Activated CD8-positive, alpha-beta memory T cell treated with anti-CD3 and anti-CD28 coated beads for 24 hours (primary cell): ENCODE measurements around the gene MID2.
"Not testable (repeated sequence)": the region's sequence is repeated elsewhere in the genome, so short reads cannot be mapped to it uniquely, and the experiment has no call there.

Source experiments
- DNase-seq: peaks from one replicate; pipeline ENCODE4 v3.0.0-alpha.2; 2020

Gene MID2

DNA sequence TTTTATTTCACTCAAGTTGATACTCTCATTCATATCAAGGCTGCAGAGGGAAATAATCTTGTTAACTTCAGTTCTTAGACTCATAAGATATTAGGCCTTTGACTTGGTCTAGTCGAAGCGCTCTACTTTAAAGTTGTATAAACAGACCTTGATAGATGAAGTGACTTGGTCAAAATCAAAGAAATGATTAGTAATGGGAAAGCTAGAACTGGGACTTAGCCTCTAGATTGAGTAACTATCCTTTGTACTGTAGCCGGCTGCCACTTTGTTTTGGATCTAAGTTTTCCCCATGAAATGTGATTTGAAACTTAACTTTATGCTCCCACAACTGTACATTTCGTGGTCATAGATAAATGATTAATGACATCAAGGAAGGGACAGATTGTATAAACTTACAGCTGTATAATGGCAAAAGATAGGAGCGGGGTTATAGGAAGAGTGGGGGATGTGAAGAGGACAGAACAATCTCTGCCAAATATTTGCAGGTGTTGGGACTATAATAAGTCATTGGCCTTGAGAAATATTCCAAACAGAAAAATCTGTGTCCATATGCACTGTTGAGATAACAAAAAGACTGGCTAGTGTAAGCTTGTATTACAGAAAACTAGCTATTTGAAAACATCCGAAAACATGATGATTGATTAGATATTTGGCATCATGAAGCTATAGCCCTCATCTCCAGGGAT lies 17.2 kb downstream of the MID2 start:
- DNase-seq: no peak

DNA sequence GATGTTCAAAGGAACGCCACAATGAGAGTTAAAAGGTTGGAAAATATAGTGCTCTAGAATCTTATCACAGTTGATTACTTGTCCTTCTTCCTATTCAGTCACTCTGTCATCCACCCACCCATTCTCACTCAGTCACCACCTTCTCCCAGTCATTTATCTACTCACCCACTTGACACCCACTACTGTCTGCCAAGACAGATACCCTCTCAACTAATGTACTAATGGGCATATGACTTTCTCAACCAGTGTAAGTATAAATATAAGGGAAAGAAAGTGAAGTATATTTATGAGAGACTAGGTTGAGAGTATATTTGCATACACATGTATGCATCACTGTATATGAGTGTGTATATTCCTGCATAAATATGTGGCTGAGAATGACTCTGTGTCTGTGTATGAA lies 20.0 kb downstream of the MID2 start:
- no peak for DNase-seq

DNA sequence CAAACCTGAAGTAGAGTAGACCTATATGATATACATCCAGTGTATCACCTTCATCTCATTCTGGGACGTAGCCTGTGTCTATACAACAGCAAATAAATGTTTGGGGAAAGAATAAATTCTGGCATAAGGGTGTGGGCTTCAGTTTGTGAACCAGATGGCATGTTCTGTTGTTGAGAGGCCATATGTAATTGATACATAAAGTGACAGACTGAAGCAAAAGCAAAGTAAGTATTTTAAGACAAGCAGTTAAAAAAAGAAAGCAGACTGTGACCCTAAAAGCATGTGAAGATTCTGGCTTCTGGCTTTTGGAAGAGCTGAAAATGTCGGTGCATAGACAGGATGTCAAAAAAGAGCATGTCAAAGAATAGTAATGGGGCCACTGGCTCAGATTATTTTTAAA lies 22.9 kb downstream of the MID2 start:
- DNase-seq: no peak

DNA sequence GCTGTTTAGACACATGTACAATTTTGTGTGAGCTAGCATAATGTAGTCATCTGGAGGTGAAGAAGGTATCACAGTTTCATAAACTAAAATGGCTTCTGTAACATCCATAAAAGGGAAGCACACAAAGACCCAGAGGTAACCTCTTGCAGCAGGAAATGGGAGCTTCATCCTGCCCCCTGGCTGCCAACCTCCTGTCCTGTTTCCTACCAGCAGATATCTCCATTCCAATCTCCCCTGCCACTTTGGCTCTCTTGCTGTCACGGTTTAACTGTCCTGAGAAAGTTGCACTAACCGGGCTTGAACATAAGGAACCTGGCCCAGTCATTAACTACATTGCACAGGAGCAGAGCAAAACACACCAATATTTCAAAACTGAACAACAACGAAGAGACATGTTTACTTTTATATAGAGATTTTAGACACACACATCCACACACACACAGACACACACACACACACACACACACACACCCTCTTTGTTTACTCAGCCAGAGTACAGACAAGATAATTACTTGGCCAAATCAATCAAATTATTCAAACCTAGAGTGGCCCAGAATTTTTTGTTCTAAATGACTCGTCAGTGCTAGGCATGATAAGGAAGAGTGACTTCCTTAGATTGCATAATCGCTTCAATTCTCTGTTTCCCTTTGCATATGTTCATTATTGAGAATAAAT lies 24.2 kb downstream of the MID2 start:
- DNase-seq: no peak

DNA sequence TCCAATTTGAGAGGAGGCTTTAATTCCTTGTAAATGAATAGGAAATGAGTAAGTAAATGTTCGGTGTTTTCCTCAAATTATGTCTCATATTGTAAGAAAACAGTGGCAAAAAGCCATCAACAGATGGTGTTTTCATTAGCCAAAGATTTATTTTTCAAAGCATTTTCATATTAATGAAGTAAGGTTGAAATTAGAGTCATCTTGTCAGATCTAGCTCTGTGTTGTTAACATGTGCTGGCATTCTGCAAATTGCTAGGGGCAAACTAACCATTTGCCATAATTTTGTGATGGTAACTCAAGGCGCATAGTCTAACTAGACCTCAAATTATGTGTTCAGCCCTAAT lies 24.7 kb downstream of the MID2 start:
- DNase-seq: no peak

DNA sequence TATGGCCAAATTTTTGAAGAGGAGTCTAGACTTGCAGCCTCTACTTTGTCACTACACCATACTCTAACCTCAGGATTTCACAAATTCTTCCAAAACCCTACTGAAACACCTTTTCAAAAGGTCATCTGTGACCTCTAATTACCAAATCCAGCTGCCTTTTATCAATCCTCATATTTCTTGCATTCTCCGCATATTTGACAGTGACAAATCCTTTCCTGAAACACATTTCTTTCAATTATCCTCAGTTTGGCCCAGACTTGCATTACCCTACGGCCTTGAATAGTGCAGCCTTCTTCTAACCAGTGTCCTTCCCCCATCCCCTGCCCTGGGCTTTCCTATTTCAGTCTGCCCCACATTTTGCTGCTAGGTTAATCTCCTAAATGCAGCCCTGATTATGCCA lies 25.5 kb downstream of the MID2 start:
- no peak for DNase-seq

DNA sequence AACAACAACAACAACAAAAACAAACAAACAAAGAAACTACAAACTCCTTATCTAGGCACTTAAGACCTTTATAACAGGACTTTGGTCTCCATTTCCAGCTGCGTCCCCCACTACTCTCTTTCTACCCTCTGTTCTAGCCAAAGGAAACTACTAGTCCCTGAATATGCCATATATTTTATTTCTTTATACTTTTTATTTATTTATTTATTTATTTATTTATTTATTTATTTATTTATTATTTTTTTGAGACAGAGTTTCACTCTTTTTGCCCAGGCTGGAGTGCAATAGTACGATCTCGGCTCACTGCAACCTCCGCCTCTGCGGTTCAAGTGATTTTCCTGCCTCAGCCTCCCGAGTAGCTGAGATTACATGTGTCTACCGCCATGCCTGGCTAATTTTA lies 26.0 kb downstream of the MID2 start:
- not testable (repeated sequence) for DNase-seq

DNA sequence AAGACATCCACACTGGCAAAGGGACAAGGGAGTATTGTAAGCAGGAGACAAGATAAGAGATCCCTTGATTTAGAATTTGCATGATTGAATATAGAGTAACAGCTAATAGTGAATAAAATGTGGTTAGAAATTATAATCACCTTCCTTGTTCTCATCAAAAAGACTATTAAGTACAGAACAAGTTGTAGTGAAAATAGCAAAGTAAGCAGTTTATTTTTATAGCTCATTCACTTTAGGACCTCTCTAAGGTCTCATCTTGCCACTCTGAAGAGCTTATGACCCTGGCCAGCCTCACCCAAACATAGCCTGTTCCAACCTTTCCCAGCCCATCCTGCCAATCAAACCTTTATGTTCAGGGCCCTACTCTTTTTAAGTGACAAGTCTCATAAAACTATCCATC lies 30.6 kb downstream of the MID2 start:
- DNase-seq: no peak

DNA sequence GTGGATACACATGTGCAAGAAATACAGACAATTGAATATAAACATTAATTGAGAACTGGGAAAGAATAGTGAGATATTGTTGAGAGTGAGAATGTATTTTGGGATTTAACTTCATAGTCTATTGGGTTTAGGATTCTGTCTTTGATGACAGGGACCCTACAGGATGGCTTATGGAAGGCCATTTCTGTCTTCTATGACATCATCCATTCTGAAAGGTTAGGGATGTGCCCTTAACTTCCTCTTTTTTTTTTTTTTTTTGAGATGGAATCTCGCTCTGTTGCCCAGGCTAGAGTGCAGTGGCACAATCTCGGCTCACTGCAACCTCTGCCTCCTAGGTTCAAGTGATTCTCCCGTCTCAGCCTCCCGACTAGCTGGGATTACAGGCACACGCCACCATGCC lies 31.4 kb downstream of the MID2 start:
- DNase-seq: not testable (repeated sequence)

DNA sequence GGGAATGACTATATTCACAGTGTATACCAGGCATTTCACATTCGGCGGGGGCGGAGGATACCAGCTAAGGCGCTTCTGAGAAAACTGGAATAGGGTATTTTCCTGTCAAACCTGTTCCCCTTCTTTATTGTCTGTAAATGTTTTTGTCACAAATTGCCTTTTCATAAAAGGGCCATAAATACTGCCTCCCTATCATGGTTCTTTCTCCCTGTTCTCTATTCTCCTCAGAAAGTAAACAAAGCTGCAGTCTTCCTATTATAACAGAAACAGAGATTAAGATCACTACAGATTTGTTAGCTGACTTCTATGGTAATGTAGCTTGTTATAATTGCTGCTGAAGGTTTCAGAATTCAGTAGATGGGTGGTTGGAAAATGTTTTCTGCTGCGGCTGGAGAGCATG lies 32.2 kb downstream of the MID2 start:
- no peak for DNase-seq

DNA sequence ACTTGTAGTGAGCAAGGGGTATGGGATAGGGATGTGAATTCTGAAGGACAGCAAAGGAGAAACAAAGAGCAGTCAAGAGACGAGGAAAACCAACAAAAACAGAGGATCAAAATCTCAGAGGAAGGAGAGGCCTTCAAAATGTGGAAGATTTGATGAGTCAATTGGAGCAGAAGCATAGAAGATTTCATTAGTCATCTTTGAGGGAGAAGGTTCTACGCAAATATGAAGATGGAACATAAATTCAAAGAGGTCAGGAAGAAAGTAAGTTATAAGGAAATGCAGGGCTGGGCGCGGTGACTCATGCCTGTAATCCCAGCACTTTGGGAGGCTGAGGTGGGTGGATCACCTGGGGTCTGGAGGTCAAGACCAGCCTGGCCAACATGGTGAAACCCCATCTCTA lies 35.4 kb downstream of the MID2 start:
- no peak for DNase-seq

DNA sequence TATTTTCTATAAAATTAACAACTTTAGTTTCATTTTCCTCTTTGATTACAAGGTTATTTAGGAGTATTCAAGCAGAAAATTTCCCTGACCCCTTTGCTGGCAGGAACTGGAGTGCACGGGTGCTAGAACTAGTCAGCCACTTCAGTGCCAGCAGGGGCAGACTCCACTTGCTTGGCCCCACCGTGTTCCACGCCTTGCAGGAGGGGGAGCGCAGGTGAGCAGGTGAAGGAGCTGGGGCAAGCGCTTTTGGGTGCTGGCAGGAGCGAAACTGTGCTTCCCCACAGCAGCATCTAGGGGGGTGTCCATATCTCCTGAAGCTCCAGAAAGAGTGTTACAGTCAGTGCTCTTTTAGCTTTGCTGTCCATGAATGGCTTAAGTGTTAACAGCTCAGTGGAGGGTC lies 45.5 kb downstream of the MID2 start:
- DNase-seq: no peak

DNA sequence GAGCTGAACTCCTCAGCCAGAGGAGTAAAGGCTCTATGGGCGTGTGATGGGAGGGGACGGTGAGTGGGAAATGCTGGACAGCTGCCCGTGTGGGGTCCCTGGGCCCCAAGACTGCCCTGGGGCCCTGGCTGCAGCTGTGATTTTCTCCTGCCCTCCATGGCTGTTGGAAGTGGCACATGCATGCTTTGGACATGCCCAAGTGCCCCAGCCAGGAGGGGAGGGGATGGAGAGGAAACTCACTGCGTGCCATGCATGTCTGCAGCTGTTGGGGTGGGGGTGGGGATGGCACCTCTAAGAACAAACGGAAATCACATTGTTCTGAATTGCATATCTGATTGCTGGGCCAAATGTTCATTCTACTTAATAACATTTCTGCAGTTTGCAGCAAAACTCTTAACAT lies 52.4 kb downstream of the MID2 start:
- DNase-seq: no peak

DNA sequence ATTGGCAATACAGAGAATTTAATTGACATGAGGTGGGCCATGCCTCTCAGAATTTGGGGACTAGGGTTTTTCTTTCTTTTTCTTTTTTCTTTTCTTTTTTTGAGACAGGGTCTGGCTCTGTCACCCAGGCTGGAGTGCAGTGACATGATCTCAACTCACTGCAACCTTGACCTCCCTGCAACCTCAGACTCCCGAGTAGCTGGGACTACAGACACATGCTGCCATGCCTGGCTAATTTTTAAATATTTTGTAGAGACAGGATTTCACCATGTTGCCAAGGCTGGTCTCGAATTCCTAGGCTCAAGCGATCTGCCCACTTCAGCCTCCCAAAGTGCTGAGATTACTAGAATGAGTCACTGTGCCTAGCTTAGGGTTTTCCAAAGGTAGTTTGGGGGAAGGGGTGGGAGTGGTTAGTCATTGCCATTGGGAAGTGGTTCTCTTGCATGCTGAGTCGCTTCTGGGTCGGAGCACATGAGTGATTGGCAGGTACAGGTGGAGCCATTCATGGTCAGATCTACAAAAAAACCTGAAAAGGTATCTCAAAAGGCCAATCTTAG lies 54.5 kb downstream of the MID2 start:
- no peak for DNase-seq

DNA sequence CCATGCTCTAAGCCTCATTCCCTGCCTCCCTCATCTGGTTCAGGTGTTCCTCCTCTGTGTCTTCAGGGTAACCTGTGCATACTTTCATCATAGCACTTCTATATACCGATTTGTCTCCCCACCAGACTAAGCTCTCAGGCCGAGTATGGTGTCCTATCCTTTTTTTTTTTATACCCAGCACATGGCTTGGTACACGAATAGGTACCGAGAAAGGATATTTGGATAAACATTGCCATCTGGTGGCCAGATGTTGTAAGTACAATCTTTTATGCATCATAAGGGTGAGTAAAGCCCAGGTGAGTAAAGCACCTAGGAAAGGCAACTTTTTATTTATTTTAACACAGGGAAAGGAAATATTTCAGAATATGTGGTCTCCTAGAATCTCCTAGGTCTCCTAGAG lies 68.4 kb downstream of the MID2 start:
- no peak for DNase-seq

DNA sequence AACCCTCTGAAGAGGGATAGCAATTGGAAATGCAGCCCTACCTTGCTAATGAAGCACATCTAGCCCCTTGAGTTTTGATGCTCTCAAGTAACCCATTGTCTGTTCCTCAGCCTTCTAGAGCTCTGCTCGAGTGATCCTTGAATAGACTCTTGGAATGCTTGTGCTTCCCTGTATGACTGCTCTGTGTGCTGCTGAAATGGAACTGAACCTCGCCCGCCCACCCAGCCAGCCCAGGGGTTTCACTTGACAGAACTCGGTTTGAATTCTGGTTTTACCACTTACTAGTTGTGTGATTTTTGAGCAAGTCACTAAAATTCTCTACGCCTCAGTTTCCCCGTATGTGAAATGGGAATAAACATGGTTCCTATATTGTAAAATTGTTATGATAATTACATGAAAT lies 77.1 kb downstream of the MID2 start:
- no peak for DNase-seq

DNA sequence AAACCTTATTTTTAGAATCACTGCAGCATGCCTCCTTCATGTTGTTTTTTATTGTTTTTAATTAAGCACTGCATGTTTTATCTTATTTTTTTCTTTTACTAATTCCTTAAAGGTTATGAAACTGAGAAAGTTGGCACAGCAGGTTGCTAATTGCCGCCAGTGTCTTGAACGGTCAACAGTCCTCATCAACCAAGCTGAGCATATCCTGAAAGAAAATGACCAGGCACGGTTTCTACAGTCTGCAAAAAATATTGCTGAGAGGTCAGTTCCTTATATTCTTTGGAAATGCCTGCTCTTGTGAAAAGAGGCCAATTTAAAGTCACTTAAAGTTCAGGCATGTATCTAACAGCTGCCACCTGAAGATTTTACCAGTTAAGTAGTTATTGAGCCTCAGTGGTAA lies 79.7 kb downstream of the MID2 start:
- DNase-seq: no peak

DNA sequence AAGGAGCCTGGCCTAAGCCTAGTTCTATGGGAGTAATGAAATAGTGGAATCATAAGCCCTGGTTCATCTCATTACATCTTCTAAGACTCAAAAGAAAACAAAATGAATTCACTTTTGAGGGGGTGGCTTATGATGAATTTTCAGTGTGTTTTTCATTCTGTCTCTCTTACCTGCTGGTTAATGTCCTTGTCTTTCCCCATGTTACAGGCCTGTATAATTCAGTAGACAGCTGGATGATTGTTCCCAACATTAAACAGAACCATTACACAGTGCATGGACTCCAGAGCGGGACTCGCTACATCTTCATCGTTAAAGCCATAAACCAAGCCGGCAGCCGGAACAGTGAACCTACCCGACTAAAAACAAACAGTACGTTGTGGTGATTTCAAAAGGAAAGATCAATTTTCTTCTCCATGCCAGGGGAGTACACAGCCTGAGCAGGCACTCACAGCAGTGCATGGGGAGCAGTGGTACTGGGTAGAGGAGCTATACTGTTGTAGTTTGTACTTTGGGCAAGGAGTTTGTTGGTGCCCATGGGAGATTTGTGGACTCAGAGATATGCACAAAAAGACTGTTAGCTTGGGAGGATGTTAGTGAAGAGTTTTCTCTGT lies 98.6 kb downstream of the MID2 start:
- no peak for DNase-seq

DNA sequence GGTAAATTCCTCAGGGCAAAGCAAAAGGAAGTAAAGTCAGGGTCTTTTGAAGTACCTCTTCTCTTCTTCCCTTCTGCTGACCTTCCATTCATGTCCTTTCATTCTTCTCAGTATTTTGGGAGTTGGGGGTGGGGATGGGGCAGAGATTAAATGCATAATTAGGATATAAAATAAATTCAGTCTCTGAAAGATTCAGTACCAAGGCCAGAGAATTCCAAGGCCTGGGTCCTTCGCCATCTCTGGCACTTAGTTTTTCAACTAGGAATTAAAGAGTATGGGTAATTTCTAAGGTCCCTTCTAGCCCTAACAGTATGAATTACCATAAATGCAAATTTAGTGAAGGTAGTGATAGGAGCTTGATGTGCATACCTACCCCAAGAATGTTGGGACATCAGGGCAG lies 108.6 kb downstream of the MID2 start:
- no peak for DNase-seq

DNA sequence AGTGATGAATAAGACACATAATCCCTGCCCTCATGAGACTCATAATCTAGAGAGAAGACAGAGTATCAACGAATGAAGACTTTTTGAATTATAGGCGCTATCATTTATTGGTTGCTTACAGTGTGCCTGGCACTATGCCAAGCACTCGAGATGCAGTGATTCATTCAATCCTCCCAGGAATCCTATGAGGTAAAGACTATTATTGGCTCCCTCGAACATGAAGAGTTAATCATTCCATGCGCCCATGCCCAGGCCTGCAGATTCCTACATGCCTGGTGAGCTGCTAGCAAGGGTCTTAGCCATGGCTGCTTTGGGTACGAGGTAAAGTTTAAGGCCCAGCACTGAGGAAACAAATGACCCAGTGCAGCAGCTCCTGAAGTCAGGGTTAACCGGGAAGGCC lies 109.5 kb downstream of the MID2 start:
- no peak for DNase-seq

DNA sequence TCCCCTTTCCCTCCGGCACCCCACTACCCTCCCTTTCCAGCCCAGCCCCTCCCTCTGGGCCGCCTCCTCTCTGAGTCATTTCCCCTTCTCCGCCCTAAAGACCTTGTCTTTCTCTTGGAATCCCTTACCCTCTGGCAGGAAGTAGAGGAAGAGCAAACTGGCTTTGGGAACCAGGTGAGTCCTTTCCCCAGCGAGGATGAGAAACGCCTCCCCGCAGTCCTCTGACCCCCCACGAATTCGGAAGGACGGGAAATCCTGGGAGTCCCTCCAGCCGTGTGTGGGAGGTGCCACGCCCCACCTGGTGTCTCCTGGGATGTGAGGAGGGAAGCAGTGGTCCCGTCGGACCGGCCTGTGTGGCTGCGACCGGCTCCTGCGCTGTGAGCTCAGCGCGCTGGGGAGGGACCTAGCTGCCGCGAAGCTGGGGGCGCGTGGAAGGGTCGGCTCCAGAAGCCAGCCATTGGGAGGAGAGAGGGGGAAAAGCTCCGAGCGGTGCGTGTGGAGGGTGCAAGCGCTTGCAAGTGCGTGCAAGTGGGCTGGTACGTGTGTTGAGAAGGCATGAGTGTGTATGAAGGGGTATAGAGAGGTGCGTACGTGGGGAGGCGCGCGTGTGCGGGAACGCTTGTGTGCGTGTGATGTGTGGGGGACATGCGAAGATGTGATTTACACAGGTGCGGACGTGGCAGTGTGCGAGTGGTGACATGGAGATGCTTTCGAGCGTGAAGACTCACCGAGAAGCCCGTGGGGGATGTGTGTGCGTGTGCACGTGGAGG lies 110.2 kb downstream of the MID2 start:
- DNase-seq: no peak

DNA sequence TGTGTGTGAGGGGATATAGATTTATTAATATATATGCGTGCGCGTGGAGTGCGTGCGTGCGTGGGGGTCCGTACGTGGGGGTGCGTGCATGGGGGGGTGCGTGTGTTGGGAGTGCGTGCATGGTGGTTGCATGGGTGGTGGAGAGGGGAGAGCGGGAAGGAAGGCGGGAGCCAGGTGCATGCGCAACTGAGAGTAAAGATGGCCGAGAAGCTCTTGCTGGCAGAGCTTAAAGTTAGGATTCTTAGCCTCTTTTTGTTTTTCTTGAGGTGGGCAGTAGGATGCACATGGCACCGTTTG lies 110.7 kb downstream of the MID2 start:
- no peak for DNase-seq

DNA sequence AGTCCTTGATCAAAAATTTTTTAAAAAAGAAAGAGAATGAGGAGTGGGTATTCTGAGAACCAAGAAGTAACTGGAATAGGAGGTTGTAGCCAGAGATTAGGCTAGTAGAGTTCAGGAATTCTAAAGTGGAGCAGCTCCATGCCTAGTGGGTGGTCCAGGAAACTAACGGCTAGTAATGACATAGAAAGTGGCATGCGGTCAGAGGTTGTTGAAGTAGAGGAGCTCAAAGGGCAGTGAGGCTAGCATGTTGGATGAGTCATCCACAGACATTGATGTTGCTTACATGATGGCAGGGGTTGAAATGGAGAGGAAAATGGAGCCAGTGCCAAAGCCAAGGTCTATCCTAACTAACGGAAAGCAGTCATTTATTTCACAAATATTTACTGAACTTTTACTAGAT lies 114.4 kb downstream of the MID2 start:
- no peak for DNase-seq

DNA sequence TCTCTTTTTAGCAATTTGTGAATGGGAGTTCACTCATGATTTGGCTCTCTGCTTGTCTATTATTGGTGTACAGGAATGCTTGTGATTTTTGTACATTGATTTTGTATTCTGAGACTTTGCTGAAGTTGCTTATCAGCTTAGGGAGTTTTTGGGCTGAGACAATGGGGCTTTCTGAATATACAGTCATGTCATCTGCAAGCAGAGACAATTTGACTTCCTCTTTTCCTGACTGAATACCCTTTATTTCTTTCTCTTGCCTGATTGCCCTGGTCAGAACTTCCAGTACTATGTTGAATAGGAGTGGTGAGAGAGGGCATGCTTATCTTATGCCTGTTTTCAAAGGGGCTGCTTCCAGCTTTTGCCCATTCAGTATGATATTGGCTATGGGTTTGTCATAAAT lies 129.7 kb downstream of the MID2 start:
- DNase-seq: not testable (repeated sequence)
